Rectal smooth muscle tissue (tissue), 1 donor: Measurements from ENCODE around the gene FLNB.

Experiments used
- H3K27ac ChIP-seq: one replicate; pipeline ENCODE4 v1.7.0; 2013; ENCODE audit warnings: low read depth, low read length, inconsistent platforms
- H3K27me3 ChIP-seq: one replicate; pipeline ENCODE4 v1.7.0; 2013; ENCODE audit warnings: low read length; ENCODE audit not compliant: control insufficient read depth, insufficient read depth
- H3K36me3 ChIP-seq: one replicate; pipeline ENCODE4 v1.7.0; 2013; ENCODE audit warnings: low read length; ENCODE audit not compliant: control insufficient read depth, insufficient read depth
- H3K4me1 ChIP-seq: one replicate; pipeline ENCODE4 v1.7.0; 2013; ENCODE audit warnings: low read length; ENCODE audit not compliant: control insufficient read depth, insufficient read depth
- H3K4me3 ChIP-seq: one replicate; pipeline ENCODE4 v1.7.0; 2013; ENCODE audit warnings: low read length
- H3K9ac ChIP-seq: one replicate; pipeline ENCODE4 v1.7.0; 2013; ENCODE audit warnings: low read length

FLNB gene

GRCh38 chr3:58158442-58159153 is 150.4 kb downstream of the FLNB start:
- peak overlapping the region; percentile 69 for H3K27ac ChIP-seq
- H3K36me3 ChIP-seq = peaks cover 42% of the 10 kb centered on the region
- peaks cover 19% of the 10 kb centered on the region for H3K4me1 ChIP-seq
- H3K4me3 ChIP-seq = no peak overlapping the region
- H3K9ac ChIP-seq = no peak overlapping the region
- no peaks in the 10 kb centered on the region for H3K27me3 ChIP-seq

- H3K4me3 ChIP-seq = no peak overlapping the region
- H3K27ac ChIP-seq = no peak overlapping the region
- peaks cover 43% of the 10 kb centered on the region for H3K36me3 ChIP-seq
- H3K27me3 ChIP-seq = no peaks in the 10 kb centered on the region
- no peak overlapping the region for H3K9ac ChIP-seq
- peaks cover 32% of the 10 kb centered on the region for H3K4me1 ChIP-seq
Measured at GRCh38 chr3:58160399-58160798, 152.2 kb downstream of the FLNB start.

GRCh38 chr3:58161435-58162398 is 153.5 kb downstream of the FLNB start:
- H3K27ac ChIP-seq = peak overlapping the region; percentile 53
- peaks cover 36% of the 10 kb centered on the region for H3K36me3 ChIP-seq
- peaks cover 39% of the 10 kb centered on the region for H3K4me1 ChIP-seq
- no peaks in the 10 kb centered on the region for H3K27me3 ChIP-seq
- H3K4me3 ChIP-seq = no peak overlapping the region
- no peak overlapping the region for H3K9ac ChIP-seq

- H3K27me3 ChIP-seq = no peaks in the 10 kb centered on the region
- peaks cover 34% of the 10 kb centered on the region for H3K36me3 ChIP-seq
- peaks cover 37% of the 10 kb centered on the region for H3K4me1 ChIP-seq
- H3K4me3 ChIP-seq = no peak overlapping the region
- peak overlapping the region; percentile 87 for H3K27ac ChIP-seq
- H3K9ac ChIP-seq = no peak overlapping the region
Measured at GRCh38 chr3:58163234-58163633, 155.0 kb downstream of the FLNB start.

- Histone ChIP-seq H3K4me1 (peaks cover 36% of the 10 kb centered on the region), H3K9ac (no peak overlapping the region), H3K27ac (peak overlapping the region; percentile 87)
Measured at GRCh38 chr3:58164199-58164879, 156.1 kb downstream of the FLNB start.

GRCh38 chr3:58164906-58165821 is 156.9 kb downstream of the FLNB start:
- H3K27me3 ChIP-seq = no peaks in the 10 kb centered on the region
- H3K27ac ChIP-seq = peak overlapping the region; percentile 87
- no peak overlapping the region for H3K4me3 ChIP-seq
- H3K9ac ChIP-seq = no peak overlapping the region
- H3K4me1 ChIP-seq = peaks cover 36% of the 10 kb centered on the region
- H3K36me3 ChIP-seq = peaks cover 36% of the 10 kb centered on the region

More at GRCh38 chr3:58164199-58164879, 156.1 kb downstream of the FLNB start:
- H3K36me3 ChIP-seq = peaks cover 34% of the 10 kb centered on the region
- no peaks in the 10 kb centered on the region for H3K27me3 ChIP-seq
- H3K4me3 ChIP-seq = no peak overlapping the region

- no peak overlapping the region for H3K4me3 ChIP-seq
- no peak overlapping the region for H3K9ac ChIP-seq
- H3K4me1 ChIP-seq = peaks cover 30% of the 10 kb centered on the region
- H3K27me3 ChIP-seq = no peaks in the 10 kb centered on the region
- peak overlapping the region; percentile 53 for H3K27ac ChIP-seq
- peaks cover 24% of the 10 kb centered on the region for H3K36me3 ChIP-seq
Measured at GRCh38 chr3:58167431-58168351, 159.5 kb downstream of the FLNB start.

GRCh38 chr3:58168498-58168897 is 160.3 kb downstream of the FLNB start:
- Histone ChIP-seq H3K4me3 (no peak overlapping the region), H3K27ac (peak overlapping the region; percentile 53), H3K4me1 (peaks cover 30% of the 10 kb centered on the region), H3K36me3 (peaks cover 17% of the 10 kb centered on the region), H3K27me3 (no peaks in the 10 kb centered on the region), H3K9ac (no peak overlapping the region)

- Histone ChIP-seq H3K36me3 (peaks cover 9% of the 10 kb centered on the region), H3K4me3 (no peak overlapping the region), H3K9ac (no peak overlapping the region), H3K27ac (no peak overlapping the region), H3K27me3 (no peaks in the 10 kb centered on the region), H3K4me1 (peaks cover 26% of the 10 kb centered on the region)
Measured at GRCh38 chr3:58169371-58169770, 161.1 kb downstream of the FLNB start.

- Histone ChIP-seq H3K27me3 (no peaks in the 10 kb centered on the region), H3K36me3 (peaks cover 4% of the 10 kb centered on the region), H3K4me3 (no peak overlapping the region), H3K9ac (no peak overlapping the region), H3K4me1 (peaks cover 22% of the 10 kb centered on the region), H3K27ac (no peak overlapping the region)
Measured at GRCh38 chr3:58170376-58170775, 162.2 kb downstream of the FLNB start.

- Histone ChIP-seq H3K4me3 (no peak overlapping the region), H3K27me3 (no peaks in the 10 kb centered on the region), H3K27ac (no peak overlapping the region), H3K36me3 (peaks cover 4% of the 10 kb centered on the region), H3K4me1 (peaks cover 23% of the 10 kb centered on the region), H3K9ac (no peak overlapping the region)
Measured at GRCh38 chr3:58171126-58171525, 162.9 kb downstream of the FLNB start.
